GM13976 (cell line): ENCODE results near the gene SIRT6.

Experiments used
- DNase-seq: peaks from one replicate; pipeline ENCODE4 v3.0.0; 2012; ENCODE audit warnings: low spot score
- in situ Hi-C: fragments of 300-500 bp; cut with MboI; formaldehyde crosslinking; loops from one replicate; pipeline ENCODE4 v1.12.0; 2022; ENCODE audit warnings: low sequenced_read_pairs, mixed read lengths, inconsistent platforms; ENCODE audit not compliant: unreplicated experiment
- TF ChIP-seq, protein P1 (sequence below): IDR thresholded peaks from 2 replicates; pipeline ENCODE4 v1.5.1; 2012; ENCODE audit warnings: borderline replicate concordance, mild to moderate bottlenecking; ENCODE audit not compliant: insufficient read depth; ENCODE audit errors: extremely low read depth, missing control alignments, control extremely low read depth

SIRT6 gene

DNA sequence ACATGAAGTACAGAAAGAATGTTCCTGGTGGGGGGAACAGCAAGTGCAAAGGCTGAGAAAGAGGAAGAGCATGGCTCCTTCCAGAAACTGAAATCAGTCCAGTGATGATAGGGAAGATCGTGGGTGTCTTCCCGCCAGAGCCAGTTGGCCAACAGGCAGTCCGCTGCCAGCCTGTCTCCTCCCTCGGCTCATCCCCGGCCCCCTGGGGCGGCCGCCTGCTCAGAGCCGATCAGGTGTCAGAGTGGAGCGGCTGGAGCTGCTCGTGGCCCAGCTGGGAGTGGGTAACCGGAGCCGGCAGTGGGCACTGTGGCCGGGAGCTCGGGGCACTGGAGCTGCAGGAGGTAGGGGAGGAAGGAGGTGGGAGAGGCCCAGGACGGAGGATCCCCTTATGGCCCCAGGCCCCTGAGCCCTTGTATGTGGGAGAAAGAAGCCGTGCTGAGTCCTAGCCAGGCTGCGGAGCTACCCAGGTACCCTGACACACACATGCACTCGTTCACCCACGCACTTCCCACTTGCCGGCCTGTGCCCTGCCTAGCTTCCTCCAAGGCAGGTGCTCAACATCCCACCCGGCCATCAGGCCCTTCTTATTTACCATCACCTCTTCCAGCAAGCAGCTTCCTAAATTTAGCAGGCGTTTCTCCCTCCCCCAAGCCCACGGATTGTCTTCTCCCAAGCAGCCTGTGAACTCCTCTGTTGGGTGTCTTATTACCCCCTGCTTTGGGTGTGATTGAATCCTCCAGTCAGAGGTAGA, 1.8 kb upstream of the SIRT6 start:
- TF ChIP-seq, protein P1, sequence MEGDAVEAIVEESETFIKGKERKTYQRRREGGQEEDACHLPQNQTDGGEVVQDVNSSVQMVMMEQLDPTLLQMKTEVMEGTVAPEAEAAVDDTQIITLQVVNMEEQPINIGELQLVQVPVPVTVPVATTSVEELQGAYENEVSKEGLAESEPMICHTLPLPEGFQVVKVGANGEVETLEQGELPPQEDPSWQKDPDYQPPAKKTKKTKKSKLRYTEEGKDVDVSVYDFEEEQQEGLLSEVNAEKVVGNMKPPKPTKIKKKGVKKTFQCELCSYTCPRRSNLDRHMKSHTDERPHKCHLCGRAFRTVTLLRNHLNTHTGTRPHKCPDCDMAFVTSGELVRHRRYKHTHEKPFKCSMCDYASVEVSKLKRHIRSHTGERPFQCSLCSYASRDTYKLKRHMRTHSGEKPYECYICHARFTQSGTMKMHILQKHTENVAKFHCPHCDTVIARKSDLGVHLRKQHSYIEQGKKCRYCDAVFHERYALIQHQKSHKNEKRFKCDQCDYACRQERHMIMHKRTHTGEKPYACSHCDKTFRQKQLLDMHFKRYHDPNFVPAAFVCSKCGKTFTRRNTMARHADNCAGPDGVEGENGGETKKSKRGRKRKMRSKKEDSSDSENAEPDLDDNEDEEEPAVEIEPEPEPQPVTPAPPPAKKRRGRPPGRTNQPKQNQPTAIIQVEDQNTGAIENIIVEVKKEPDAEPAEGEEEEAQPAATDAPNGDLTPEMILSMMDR = no peak
- in situ Hi-C loops = no loop called here
- DNase-seq = no peak

GRCh38 chr19:4181053-4181508, 1.3 kb downstream of the SIRT6 start:
- in situ Hi-C loops = no loop called here
- DNase-seq = no peak
- TF ChIP-seq, protein P1 = no peak

DNA sequence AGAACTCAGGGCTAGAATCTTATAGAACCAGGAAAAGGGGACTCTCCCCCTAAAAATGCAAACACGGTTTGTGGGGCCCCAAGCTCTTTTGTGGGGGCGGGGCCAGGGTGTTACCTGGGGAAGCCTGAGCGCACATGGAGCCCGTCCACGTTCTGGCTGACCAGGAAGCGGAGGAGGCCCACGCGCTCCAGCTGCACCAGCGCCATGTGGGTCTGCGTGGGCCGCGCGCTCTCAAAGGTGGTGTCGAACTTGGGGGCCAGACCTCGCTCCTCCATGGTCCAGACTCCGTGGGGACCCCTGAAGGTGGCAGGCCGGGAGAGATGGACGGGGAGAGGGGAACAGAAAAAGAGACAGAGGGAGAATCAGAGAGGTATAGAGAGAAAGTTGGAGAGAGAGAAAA, 3.4 kb downstream of the SIRT6 start:
- TF ChIP-seq, protein P1 = no peak
- no peak for DNase-seq
- in situ Hi-C loops = no loop called here

GRCh38 chr19:4177146-4177545, 5.2 kb downstream of the SIRT6 start:
- TF ChIP-seq, protein P1 = no peak
- in situ Hi-C loops = no loop called here
- DNase-seq = no peak

GRCh38 chr19:4175669-4175931, 6.8 kb downstream of the SIRT6 start:
- in situ Hi-C loops = no loop called here
- TF ChIP-seq, protein P1 = no peak
- no peak for DNase-seq

DNA sequence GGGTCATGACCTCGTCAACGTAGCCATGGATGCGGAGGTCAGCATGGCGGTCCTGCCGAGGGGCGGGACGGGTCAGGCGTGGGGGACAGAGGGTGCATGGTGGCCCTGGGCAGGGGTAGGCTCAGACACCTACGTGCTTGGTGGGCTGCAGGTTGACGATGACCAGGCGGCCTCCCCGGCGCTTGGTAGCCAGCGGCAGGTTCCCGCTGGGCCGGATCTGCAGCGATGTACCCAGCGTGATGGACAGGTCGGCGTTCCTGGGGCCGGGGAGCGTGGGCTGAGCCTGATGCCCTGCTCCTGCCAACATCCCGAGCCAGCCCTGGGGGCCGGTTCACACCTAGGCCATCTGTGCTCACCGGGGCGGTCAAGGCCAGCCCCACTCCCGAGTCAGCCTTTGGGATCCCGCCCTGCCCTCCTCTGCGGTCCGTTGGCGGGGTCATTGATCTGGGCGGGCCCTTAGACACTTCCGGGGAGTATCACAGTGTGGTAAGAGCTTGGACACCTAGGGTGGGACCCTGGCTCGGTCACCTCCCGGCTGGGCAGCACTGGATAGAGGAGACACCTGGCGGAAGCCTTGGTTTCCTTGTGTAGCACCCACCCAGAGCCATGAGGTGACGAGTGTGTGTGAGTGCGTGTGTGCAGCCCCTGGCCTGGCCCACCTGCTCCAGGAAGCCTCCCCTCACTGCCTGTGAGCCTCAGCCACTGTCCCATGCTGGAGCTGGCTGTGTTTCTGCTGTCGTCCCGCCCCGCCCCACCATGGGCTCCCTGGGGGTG, 7.3 kb downstream of the SIRT6 start:
- in situ Hi-C loops = no loop called here
- TF ChIP-seq, protein P1 = no peak
- no peak for DNase-seq
